GM23248 (cell line): ENCODE results near the gene MOXD1.

ENCODE experiments used
- EZH2 ChIP-seq: fragments of 200-600 bp; sonication (generic); IDR thresholded peaks from 2 replicates; pipeline ENCODE4 v1.6.1; 2018; ENCODE audit warnings: antibody characterized with exemption, mild to moderate bottlenecking; ENCODE audit not compliant: insufficient read depth, poor library complexity, severe bottlenecking
- EZH2phosphoT487 ChIP-seq: fragments of 200-600 bp; sonication (generic); IDR thresholded peaks from 2 replicates; pipeline ENCODE4 v1.6.1; 2018; ENCODE audit warnings: antibody characterized with exemption, moderate library complexity, mild to moderate bottlenecking, low read depth; ENCODE audit not compliant: insufficient read depth

DNA sequence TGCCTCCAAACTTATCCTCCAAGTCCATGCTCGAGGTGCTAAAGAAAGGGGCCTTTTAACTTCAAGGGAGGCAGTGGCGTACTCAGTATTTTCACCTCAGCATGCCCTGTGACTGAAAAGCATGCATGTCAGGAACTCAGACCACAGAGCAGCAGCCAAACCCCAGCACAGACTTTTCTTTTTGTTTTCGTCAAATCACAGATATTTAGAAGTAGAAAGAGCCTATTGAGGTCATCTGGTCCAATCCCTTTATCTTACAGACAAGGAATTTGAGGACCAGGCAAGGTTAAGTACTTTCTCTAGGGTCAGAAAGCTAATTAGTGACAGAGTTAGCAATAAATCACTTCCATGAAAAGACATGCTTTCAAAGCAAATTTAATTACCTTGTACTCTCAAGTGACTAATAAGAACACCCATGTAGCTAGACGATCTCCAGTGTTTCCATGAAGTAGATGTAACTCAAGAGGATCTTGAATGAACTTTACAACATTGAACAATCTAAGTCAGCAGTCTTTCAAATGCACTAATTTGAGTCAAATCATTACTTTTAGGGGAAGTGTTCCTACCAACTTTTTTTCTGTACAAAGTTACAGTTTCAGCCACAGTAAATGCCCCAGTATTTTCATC lies 35.9 kb downstream of the MOXD1 start:
- TF ChIP-seq EZH2phosphoT487: no peak
- TF ChIP-seq EZH2: no peak
